Cardiac muscle cell (in vitro differentiated cells and primary cell): Measurements from ENCODE around the gene YIF1A. TPM values are rescaled to one million over a fixed set of nuclear protein-coding genes. Genes with fewer than 3 reads are reported as not detected.

Experiments
- DNase-seq, 2 donors: peaks; one replicate each; pipeline versions ENCODE4 v3.0.0 to v3.0.0-alpha.2; 2010 to 2017; ENCODE audit warnings: low read depth in 1 of 2, low spot score in 1 of 2
- H3K27ac ChIP-seq: fragments of 200-600 bp; sonication (generic); 2 replicates; pipeline ENCODE4 v1.5.1; 2016
- H3K27me3 ChIP-seq: fragments of 200-600 bp; sonication (generic); 2 replicates; pipeline ENCODE4 v1.6.0; 2016; ENCODE audit warnings: control low read depth
- H3K36me3 ChIP-seq: fragments of 200-600 bp; sonication (generic); 2 replicates; pipeline ENCODE4 v1.5.1; 2016; ENCODE audit warnings: control low read depth
- H3K4me1 ChIP-seq: fragments of 200-600 bp; sonication (generic); 2 replicates; pipeline ENCODE4 v1.8.1; 2017; ENCODE audit warnings: low read depth, mild to moderate bottlenecking, mixed run types
- H3K4me3 ChIP-seq: fragments of 200-600 bp; sonication (generic); 2 replicates; pipeline ENCODE4 v1.5.1; 2016; ENCODE audit warnings: mild to moderate bottlenecking
- H3K9me3 ChIP-seq: fragments of 200-600 bp; sonication (generic); 2 replicates; pipeline ENCODE4 v1.5.1; 2017; ENCODE audit warnings: low read depth, mild to moderate bottlenecking, control low read depth
- polyA plus RNA-seq: library from polyadenylated mRNA; unstranded; fragments of >200 nt; fragmentation: Nextera tagmentation; extraction: Ambion mirVana; gene quantifications from 2 replicates; pipeline ENCODE4 v1.2.1, GENCODE V29; 2016
- total RNA-seq: library from RNA; depleted of rRNA; stranded (reverse); fragments of >200 nt; gene quantifications from 2 replicates; pipeline ENCODE4 v1.2.3, GENCODE V29; 2016
- TF ChIP-seq, protein P1 (sequence below): IDR thresholded peaks from 2 replicates; pipeline ENCODE4 v1.5.1; 2012; ENCODE audit warnings: low read depth, mild to moderate bottlenecking, low read length

Gene YIF1A
- total and polyA plus RNA-seq, 2 experiments from 2014 or later: 68.2 to 147 TPM

DNA sequence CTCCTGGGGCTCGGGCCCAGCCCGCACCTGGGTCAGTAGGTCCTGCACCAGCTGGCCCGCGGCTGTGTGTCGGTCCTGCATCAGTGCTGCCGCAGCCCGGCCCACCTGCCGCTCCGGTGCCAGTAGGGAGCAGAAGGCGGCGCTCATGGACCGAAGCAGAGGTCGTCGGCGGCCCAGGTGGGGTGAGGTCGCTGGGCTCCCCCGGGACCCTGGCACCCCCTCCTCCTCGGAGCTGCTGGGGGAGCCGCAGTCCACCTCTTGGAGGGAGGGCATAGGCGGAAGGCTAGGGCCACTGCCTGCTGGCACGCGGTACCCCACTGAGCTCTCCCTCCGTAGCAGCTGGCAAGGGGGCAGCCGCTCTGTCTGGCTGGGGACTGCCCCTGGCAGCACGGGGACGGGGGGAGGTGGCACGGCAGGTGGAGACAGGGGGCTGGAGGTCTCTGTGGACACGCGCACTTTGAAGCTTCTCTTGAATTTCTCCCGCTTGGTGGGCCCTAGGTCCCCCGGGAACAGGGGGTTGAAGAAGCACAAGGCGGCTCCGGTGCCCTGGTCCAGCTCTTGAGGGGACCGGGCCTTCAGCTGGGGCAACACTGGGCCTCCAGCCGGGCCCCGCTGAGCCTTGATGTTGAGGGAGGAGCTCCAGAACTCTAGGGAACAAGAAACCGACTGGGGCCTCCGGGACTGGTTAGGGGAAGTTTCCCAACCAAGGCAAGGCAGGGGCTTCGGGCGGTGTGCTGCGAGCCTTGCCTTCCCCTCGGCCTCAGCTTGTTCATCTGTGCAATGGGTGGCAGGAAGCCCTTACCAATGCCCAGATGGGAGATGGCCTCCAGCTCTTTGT, 45.9 kb upstream of the YIF1A start:
- Histone ChIP-seq H3K4me3 (no peak overlapping the region), H3K36me3 (no peaks in the 10 kb centered on the region), H3K27ac (no peak overlapping the region), H3K9me3 (no peaks in the 10 kb centered on the region), H3K27me3 (no peaks in the 10 kb centered on the region), H3K4me1 (peaks cover 10% of the 10 kb centered on the region)
- TF ChIP-seq, protein P1, sequence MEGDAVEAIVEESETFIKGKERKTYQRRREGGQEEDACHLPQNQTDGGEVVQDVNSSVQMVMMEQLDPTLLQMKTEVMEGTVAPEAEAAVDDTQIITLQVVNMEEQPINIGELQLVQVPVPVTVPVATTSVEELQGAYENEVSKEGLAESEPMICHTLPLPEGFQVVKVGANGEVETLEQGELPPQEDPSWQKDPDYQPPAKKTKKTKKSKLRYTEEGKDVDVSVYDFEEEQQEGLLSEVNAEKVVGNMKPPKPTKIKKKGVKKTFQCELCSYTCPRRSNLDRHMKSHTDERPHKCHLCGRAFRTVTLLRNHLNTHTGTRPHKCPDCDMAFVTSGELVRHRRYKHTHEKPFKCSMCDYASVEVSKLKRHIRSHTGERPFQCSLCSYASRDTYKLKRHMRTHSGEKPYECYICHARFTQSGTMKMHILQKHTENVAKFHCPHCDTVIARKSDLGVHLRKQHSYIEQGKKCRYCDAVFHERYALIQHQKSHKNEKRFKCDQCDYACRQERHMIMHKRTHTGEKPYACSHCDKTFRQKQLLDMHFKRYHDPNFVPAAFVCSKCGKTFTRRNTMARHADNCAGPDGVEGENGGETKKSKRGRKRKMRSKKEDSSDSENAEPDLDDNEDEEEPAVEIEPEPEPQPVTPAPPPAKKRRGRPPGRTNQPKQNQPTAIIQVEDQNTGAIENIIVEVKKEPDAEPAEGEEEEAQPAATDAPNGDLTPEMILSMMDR: no peak
- peak in 1 of 2 donors; percentile 32 for DNase-seq

DNA sequence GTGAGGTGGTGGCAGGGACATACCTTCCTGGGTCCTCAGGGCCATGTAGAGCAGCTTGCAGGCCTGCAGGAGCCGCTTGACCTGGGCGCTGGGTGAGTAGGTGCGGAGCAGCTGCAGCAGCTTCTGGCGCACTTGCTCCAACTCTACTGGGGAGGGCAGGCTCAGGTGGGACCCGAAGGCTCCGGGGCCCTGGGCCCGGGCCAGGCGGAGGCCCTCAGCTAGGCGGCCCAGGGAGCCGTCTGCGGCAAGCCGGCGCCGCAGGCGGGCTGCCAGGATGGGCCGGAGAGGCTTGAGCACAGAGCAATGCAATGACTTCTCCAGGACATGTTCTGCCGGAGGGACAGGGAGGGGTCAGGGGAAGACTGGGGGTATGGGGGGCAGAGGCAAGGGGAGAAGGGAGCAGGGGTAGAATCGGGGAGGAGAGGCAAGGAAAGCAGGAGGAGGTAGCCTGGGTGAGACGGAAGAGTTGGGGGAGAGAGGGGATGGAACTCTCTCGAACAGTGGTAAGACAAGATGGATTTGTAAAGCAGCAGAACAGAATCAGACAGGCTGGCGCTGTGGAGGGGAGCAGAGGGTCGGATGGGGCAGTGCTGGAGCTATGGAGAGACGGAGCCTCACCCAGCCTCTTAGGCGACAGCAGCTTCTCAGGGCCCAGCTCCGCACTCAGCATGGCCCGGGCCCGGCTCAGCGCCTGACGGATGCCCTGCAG, 45.1 kb upstream of the YIF1A start:
- Histone ChIP-seq H3K4me3 (no peak overlapping the region), H3K27me3 (no peaks in the 10 kb centered on the region), H3K27ac (no peak overlapping the region), H3K36me3 (no peaks in the 10 kb centered on the region), H3K4me1 (peaks cover 10% of the 10 kb centered on the region), H3K9me3 (no peaks in the 10 kb centered on the region)
- no peak for DNase-seq
- TF ChIP-seq, protein P1: no peak

DNA sequence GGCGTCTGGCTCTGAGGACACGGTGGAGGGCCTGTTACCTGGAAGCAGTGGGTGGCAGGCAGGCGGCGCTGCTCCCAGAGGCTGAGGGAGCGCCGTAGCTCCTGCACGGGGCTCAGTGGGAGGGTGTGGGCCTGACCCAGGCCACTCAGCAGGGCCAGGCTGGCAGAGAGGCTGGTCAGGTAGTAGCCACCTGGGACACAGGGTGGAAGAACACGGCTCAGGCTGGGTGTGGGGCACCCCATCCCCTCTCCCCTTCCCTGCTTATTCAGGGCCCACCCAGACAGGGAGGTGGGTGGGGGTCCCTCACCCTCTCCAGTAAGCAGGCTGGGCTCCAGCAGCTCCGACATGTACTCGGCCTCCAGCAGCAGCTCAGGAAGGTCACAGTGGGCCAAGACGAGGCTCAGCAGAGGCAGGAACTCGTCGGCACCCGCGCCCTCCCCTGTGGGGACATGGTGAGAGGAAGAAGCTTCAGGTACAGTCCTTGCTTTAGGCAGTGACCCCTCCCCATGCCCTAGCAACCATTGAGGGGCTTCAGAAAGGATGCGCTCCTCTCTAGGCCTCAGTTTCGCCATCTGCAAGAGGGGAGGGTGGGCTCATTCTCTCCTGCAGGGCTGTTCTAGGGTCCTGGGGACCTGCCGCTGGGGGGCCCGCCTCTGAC, 44.4 kb upstream of the YIF1A start:
- Histone ChIP-seq H3K4me3 (no peak overlapping the region), H3K27me3 (no peaks in the 10 kb centered on the region), H3K36me3 (no peaks in the 10 kb centered on the region), H3K27ac (no peak overlapping the region), H3K4me1 (peaks cover 15% of the 10 kb centered on the region), H3K9me3 (no peaks in the 10 kb centered on the region)
- TF ChIP-seq, protein P1: no peak
- no peak for DNase-seq

DNA sequence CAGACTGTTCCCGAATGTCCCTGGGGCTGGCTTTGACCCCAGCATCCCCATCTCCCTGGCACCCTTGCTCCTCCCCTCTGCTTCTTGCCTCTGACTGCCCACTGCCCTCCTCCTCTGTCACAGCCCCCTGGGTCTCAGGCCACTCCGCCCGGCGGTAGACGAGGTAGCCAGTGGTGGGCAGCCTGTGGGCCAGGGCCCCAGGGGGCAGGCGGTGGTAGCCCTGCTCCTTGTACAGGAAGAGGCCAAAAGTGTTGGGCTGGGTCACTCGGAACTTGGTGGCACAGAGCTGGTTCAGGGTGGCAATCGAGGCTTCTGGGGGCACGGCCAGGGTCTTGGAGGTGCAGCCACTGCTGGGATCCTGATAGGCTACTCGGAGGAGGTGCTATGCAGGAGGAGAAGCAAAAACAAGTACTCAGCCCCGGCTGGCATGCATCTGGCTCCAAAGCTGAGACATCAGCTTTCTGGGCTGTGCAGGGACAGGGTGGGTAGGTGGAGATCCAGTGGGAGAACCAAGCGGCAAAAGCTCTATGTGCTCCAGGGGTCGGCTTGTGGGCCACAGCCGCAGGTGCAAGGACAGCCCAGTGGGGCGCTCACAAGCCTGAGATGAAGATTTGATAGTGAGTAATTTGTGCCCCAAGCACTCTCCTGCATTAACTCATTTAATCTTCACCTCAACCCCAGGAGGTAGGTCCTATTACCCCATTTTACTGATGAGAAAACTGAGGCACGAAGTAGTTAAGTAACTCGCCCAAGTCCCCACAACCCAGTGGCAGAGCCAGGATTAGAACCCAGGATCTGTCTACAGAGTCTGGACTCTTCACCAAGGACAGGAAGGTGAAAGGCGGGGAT, 43.7 kb upstream of the YIF1A start:
- Histone ChIP-seq H3K36me3 (no peaks in the 10 kb centered on the region), H3K9me3 (no peaks in the 10 kb centered on the region), H3K27me3 (no peaks in the 10 kb centered on the region), H3K27ac (peak overlapping the region; percentile 71), H3K4me3 (no peak overlapping the region), H3K4me1 (peaks cover 15% of the 10 kb centered on the region)
- TF ChIP-seq, protein P1: no peak
- DNase-seq: no peak
